Measurements from ENCODE around the gene NUP98.
"Not testable (repeated sequence)": the region's sequence is repeated elsewhere in the genome, so short reads cannot be mapped to it uniquely, and the experiment has no call there.

The NUP98 gene

GRCh38 chr11:3667149-3668035, 130.0 kb downstream of the NUP98 start:
- no peak for DNase-seq

DNA sequence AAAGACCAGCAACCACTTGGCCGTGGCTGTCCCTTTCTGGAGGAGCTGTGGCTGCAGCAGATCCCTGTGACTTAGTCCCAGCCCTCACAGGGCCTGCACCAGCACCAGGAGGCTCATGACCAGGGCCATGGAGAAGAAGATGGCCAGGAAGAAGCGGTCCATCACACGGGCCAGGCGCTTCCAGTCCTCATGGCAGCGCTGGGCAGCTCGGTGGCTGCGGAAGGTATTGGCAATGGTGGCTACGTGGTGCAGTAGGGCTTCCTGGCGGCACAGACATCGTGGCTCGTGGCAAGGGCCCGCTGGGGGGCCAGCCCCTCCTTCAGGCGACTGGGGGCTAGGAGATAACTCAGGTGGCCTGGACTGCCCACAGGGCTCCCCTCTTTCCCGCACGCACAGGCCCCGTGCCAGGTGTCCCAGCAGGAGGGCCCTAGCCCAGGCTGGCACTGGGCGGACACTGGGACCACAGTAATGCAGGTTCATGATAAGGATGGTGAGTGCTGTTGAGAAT, 131.3 kb downstream of the NUP98 start:
- DNase-seq: no peak

- DNase-seq: no peak
Observed at GRCh38 chr11:3665336-3666022, 131.9 kb downstream of the NUP98 start.

GRCh38 chr11:3664032-3664630, 133.2 kb downstream of the NUP98 start:
- no peak for DNase-seq

DNA sequence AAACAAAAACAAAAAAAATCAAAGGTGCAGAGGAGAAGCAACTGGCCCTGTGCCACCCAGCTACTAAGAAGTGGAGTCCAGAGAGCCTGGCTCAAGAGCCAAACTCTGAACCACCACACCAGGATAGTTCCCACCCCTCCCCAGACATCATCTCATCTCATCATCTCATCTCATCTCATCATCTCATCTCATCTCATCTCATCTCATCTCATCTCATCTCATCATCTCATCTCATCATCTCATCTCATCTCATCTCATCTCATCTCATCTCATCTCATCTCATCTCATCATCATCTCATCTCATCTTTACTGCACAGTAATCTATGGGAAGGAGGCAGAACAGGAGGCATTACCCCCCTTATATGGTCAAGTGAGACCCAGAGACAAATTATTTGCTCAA, 134.5 kb downstream of the NUP98 start:
- no peak for DNase-seq

- DNase-seq: no peak
Observed at GRCh38 chr11:3660960-3661359, 136.4 kb downstream of the NUP98 start.

DNA sequence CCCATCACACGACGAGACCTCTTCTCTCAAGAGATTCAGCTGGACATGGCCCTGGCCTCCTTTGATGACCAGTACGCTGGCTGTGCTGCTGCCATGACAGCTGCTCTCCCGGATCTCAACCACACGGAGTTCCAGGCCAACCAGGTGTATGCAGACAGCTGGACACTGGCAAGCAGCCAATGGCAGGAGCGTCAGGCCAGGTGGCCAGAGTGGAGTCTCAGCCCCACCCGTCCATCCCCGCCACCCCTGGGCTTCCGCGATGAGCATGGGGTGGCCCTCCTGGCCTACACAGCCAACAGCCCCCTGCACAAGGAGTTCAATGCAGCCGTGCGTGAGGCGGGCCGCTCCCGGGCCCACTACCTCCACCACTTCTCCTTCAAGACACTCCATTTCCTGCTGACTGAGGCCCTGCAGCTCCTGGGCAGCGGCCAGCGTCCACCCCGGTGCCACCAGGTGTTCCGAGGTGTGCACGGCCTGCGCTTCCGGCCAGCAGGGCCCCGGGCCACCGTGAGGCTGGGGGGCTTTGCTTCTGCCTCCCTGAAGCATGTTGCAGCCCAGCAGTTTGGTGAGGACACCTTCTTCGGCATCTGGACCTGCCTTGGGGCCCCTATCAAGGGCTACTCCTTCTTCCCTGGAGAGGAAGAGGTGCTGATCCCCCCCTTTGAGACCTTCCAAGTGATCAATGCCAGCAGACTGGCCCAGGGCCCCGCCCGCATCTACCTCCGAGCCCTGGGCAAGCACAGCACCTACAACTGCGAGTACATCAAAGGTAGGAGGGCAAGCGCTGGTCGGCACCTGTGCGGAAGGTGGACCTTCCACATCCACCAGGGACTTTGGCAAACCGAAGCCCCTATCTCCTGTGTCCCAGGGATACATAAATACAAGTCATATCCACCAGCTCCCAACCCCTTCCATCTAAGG, 137.5 kb downstream of the NUP98 start:
- no peak for DNase-seq

- no peak for DNase-seq
Observed at GRCh38 chr11:3658252-3658651, 139.1 kb downstream of the NUP98 start.

DNA sequence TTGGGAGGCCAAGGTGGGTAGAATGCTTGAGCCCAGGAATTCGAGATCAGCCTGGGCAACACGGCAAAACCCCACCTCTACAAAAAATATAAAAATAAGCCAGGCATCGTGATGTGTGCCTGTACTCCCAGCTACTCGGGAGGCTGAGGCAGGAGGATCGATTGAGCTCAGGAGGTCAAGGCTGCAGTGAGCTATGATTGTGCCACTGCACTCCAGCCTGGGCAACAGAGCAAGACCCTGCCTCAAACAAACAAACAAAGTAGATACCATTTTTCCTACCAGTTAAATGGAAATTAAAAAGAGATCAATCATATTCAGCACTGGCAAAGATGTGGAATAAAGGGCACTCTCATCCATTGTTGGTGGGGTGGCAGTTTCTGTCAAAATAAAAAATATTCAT, 140.0 kb downstream of the NUP98 start:
- not testable (repeated sequence) for DNase-seq

DNA sequence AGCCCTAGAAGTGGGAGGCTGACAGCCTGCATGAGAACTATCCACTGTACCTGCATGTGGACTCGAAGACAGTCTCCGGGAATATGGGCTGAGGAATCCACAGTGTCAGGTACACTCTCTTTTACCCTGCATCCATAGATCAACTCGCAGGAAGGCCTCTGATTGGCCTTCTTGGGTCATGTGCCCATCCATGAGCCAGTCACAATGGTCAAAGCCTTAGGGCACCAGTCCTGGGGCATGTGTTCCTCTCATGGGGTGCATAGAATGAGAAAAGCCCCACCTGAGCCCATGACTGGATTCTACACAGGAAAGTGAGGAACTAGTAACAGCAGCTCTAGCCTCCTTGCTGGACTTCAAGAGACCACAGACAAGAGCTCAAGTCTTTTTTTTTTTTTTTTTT, 141.8 kb downstream of the NUP98 start:
- no peak for DNase-seq

GRCh38 chr11:3652514-3652913, 144.8 kb downstream of the NUP98 start:
- not testable (repeated sequence) for DNase-seq

- not testable (repeated sequence) for DNase-seq
Observed at GRCh38 chr11:3649374-3649773, 148.0 kb downstream of the NUP98 start.

DNA sequence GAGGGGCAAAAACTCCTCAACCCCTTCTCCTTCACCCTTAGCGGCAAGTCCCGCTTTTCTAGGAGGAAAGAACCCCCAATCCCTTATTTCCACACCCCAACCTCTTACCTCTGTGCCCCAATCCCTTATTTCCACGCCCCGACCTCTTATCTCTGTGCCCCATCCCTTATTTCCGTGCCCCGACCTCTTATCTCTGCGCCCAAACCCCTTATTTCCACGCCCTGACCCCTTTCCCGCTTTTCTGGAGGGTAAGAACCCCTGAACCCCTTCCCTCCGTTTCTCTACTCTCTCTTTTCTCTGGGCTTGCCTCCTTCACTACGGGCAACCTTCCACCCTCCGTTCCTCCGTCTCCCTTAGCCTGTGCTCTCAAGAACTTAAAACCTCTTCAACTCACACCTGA, 148.5 kb downstream of the NUP98 start:
- not testable (repeated sequence) for DNase-seq

DNA sequence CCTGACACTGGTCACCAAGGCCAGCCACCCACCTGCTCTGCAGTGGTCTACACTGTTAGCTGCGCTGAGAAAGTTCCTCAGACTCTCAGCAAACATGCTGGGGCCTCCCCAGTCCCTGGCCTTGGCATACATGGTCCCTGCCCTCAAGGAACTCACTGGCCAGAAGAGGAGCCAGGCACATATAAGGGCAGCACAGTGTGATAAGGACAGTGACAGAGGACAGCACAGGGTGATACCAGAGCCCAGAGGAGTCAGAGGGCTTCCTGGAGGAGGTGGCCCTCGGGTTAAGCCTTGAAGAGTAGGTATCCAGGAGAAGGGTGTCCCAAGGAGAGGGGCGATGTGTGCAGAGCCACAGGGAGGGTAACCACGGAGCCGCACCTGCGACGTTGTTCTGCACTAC, 151.8 kb downstream of the NUP98 start:
- DNase-seq: no peak

DNA sequence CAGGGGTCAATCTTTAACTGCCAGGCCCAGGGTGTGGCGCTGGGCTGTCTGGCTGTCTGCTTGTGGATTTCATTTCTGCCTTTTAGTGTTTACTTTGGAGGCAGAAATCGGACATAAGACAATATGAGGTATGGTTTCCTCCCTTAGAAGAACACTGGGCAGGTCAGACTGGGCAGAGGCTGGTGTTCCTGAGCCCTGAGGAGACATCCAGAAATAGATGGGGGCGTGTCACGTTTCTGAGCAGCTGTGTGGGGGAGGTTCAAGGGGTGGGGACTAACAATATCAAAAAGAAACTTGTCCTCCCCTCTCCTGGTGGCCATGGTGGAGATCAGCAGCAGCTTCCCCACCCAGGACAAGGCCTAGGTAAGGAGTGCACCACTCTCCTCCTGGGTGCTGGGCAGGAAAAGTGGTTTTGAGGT, 152.5 kb downstream of the NUP98 start, which contains the start of gene ART1:
TSS of gene ART1 (plus strand) at position 312 of the 419 bp plus-strand sequence. CDS start 14,086 bp downstream, outside the sequence.
- no peak for DNase-seq

DNA sequence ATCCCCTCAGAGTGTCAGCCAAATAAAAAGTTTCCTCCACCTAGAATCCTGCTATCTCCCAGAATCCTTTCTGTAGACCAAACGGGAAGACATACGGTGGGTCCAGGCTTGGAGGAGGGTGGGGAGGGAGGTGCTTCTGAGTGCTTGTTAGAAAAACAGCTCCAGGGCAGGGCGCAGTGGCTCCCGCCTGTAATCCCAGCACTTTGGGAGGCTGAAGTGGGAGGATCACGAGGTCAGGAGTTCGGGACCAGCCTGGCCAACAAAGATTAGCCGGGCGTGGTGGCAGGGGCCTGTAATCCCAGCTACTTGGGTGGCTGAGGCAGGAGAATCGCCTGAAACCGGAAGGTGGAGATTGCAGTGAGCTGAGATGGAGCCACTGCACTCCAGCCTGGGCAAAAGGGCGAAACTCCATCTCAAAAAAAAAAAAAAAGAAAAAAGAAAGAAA, 154.2 kb downstream of the NUP98 start:
- not testable (repeated sequence) for DNase-seq

GRCh38 chr11:3642071-3642951, 155.0 kb downstream of the NUP98 start:
- DNase-seq: peak; percentile 28 to 64 (median 57)

DNA sequence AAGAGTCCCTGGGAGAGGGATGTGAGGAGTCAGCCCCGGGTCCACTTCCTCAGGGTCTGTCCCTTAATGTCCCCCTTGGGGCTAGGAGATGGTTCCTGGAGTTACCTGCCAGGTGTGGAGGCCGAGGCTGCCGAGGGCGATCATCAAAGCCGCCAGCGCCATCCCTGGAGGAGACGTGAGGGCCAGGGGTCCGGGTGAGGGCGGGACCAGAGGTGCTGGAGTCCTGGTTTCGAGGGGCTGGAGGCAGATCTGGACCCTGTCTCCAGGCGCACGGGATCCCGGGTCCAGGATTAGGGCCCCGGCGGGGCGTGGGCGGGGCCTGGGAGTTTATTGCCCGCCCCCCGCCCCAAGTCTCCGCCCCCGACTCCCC, 155.7 kb downstream of the NUP98 start, which contains the start of gene ART5:
TSS of gene ART5 (minus strand) at position 292 of the 370 bp plus-strand sequence. CDS start at position 162, 130 bp downstream.
- DNase-seq: no peak

DNA sequence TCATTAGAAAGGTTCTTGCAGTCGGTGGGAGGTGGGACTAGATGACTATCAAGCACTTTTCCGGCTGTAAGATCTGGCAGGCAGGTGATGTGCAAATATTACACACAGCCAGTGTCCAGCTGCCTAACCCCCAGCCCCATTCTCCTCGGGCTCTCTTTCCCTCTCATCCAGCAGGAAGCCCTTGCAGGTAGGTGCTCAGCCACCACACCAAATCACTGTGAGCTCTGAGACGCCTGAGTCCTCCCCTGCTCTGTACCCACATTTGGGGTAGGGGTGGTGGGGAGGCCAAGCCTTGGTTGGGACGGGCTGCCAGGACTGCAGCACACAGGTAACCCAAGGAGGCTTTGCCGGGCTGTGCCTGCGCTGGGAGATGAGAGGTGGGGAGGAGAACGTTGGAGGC, 156.2 kb downstream of the NUP98 start:
- no peak for DNase-seq

GRCh38 chr11:3639841-3640240, 157.5 kb downstream of the NUP98 start:
- no peak for DNase-seq

GRCh38 chr11:3638513-3638912, 158.8 kb downstream of the NUP98 start:
- no peak for DNase-seq
